Subcutaneous abdominal adipose tissue (tissue), 5 donors: ENCODE data around the gene MDP1.
"Not testable (repeated sequence)": the region's sequence is repeated elsewhere in the genome, so short reads cannot be mapped to it uniquely, and the experiment has no call there.

ENCODE experiments used
- H3K27ac ChIP-seq: one replicate; pipeline ENCODE4 v1.7.0; 2013; ENCODE audit warnings: low read depth, mild to moderate bottlenecking, inconsistent platforms, low read length, moderate library complexity
- H3K27me3 ChIP-seq, 5 donors: one replicate each; pipeline ENCODE4 v1.7.0; 2013; ENCODE audit warnings: low read length in 5 of 5, inconsistent platforms in 1 of 5; ENCODE audit not compliant: control insufficient read depth in 5 of 5, insufficient read depth in 4 of 5
- H3K36me3 ChIP-seq, 5 donors: one replicate each; pipeline ENCODE4 v1.7.0; 2013; ENCODE audit warnings: low read length in 5 of 5; ENCODE audit not compliant: control insufficient read depth in 5 of 5, insufficient read depth in 5 of 5
- H3K4me1 ChIP-seq, 5 donors: one replicate each; pipeline ENCODE4 v1.7.0; 2013; ENCODE audit warnings: low read length in 5 of 5, mild to moderate bottlenecking in 3 of 5, moderate library complexity in 1 of 5; ENCODE audit not compliant: control insufficient read depth in 5 of 5, insufficient read depth in 5 of 5
- H3K4me3 ChIP-seq, 5 donors: one replicate each; pipeline ENCODE4 v1.7.0; 2013; ENCODE audit warnings: low read length in 5 of 5, low read depth in 1 of 5
- H3K9ac ChIP-seq, 5 donors: one replicate each; pipeline ENCODE4 v1.7.0; 2013; ENCODE audit warnings: low read length in 5 of 5, mild to moderate bottlenecking in 4 of 5, moderate library complexity in 3 of 5
- H3K9me3 ChIP-seq, 5 donors: one replicate each; pipeline ENCODE4 v1.7.0; 2013; ENCODE audit warnings: low read length in 5 of 5; ENCODE audit not compliant: control insufficient read depth in 5 of 5
- donor health status: healthy.
- donor health status: healthy.
- donor health status: healthy.
- donor health status: healthy.
- donor health status: healthy.

The MDP1 gene

GRCh38 chr14:24232121-24232644 lies 16.3 kb upstream of the MDP1 start, which contains the start of gene NEDD8:
NEDD8 (minus strand) TSS chr14:24232367; CDS start chr14:24232267, 100 bp downstream.
- Histone ChIP-seq H3K4me1 (peaks cover 8 to 36% (median 29%) of the 10 kb centered on the region in 5 donors), H3K36me3 (peaks cover 17 to 37% (median 20%) of the 10 kb centered on the region in 5 donors), H3K9me3 (no peaks in the 10 kb centered on the region), H3K27ac (peak within 1 kb of the TSS; percentile 97), H3K9ac (peak within 1 kb of the TSS; percentile 78 to 96 (median 84)), H3K4me3 (peak within 1 kb of the TSS; percentile 93 to 98 (median 96)), H3K27me3 (no peaks in the 10 kb centered on the region)

DNA sequence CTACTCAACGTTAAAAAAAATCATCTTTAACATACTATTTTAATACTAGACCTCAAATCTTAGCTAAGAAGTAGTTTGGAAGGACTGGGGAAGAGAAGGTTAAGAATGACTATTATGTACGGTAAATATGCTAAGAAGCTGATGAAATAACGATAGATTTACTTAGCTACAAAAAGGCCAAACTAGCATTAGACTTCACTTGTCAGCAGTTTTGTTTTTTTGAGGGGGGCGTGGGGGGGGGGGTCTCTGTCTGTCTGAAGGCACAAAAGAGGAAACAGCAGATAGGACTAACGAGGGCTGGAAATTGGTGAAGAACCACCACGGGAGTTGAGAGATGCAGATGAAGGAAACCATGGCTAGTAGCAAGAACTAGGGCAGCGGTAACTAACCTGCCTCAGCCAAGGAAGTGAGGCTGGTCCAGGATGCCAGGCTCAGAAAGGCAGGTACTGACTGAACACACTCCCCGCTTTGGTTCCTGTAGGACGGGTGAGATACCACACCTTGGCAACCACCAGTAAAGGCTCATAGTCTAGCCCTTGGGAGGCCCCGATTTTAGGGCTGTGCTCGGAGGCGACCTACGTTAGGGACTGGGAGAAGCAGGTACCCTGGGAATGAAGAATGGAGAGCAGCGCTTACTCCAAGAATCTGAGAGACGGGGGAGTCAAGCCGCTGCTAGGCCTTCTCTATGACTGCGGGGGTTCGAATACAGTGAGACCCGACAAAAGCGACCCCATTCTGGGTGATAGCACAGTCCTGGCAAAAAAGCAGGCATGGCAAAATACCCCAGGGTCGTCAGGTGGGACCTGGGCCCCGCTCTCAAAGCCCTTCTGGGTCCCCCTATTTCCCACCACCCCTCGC lies 15.6 kb upstream of the MDP1 start:
- Histone ChIP-seq H3K36me3 (peaks cover 11 to 31% (median 16%) of the 10 kb centered on the region in 5 donors), H3K4me1 (peaks cover 8 to 36% (median 29%) of the 10 kb centered on the region in 5 donors), H3K27ac (peak overlapping the region; percentile 97), H3K4me3 (peak overlapping the region; percentile 93 to 98 (median 96)), H3K9me3 (no peaks in the 10 kb centered on the region), H3K27me3 (no peaks in the 10 kb centered on the region), H3K9ac (peak overlapping the region; percentile 76 to 96 (median 84))

- H3K4me1 ChIP-seq = peaks cover 8 to 29% (median 26%) of the 10 kb centered on the region in 5 donors
- peak overlapping the region in 1 of 5 donors; percentile 3 for H3K9ac ChIP-seq
- no peaks in the 10 kb centered on the region for H3K27me3 ChIP-seq
- H3K4me3 ChIP-seq = no peak overlapping the region
- H3K27ac ChIP-seq = no peak overlapping the region
- H3K9me3 ChIP-seq = no peaks in the 10 kb centered on the region
- peaks cover 0 to 9% (median 2%) of the 10 kb centered on the region in 5 donors for H3K36me3 ChIP-seq
These were observed 13.0 kb upstream of the MDP1 start for GRCh38 chr14:24228902-24229301.

DNA sequence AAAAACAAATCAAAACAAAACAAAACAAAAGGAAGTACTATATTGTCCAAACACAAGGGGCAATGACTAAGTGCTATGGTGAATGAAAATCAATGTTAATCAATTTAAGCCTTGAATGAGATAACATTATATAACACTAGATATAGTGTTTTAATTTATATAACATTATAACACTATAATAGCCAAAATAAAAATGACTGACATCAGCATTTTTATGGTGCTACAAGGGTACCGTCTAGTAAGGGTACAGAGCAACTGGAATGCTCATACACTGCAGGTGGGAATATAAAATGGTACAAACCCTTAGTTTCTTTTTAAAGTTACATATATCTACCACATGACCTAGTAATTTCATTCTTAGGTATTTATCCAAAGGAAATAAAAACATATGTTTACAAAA lies 10.6 kb upstream of the MDP1 start:
- Histone ChIP-seq H3K9me3 (no peaks in the 10 kb centered on the region), H3K4me3 (no peak overlapping the region), H3K4me1 (peaks cover under 1 to 11% (median 9%) of the 10 kb centered on the region in 5 donors), H3K27me3 (no peaks in the 10 kb centered on the region), H3K36me3 (peaks cover 0 to 9% (median 2%) of the 10 kb centered on the region in 5 donors), H3K27ac (no peak overlapping the region), H3K9ac (no peak overlapping the region)

GRCh38 chr14:24224618-24225071 lies 8.8 kb upstream of the MDP1 start:
- Histone ChIP-seq H3K27me3 (no peaks in the 10 kb centered on the region), H3K36me3 (peaks cover 0 to 9% (median 2%) of the 10 kb centered on the region in 5 donors), H3K4me3 (no peak overlapping the region), H3K4me1 (peaks cover 0 to 3% (median 0%) of the 10 kb centered on the region in 5 donors), H3K9me3 (no peaks in the 10 kb centered on the region), H3K27ac (no peak overlapping the region), H3K9ac (no peak overlapping the region)

GRCh38 chr14:24222987-24223386 lies 7.1 kb upstream of the MDP1 start:
- H3K27ac ChIP-seq = not testable (repeated sequence)

DNA sequence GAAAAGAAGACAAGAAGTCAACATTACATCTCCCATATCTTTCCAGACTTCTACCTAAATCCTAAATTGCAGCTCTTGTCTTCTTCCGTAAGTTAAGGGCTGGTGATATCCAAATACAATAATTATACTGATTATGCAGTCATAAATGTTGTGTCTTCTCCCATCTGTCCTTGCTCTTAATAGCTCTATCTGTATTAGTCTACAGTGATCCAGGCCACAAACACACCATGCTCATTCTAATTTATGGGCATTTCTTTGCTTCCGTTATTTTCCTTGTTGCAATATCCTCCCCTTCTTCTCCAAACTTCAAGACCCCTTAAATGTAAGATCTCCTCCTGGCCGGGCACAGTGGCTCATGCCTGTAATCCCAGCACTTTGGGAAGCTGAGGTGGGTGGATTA lies 3.7 kb upstream of the MDP1 start:
- Histone ChIP-seq H3K27me3 (no peaks in the 10 kb centered on the region), H3K4me1 (peaks cover 0 to 17% (median 12%) of the 10 kb centered on the region in 5 donors), H3K9me3 (no peaks in the 10 kb centered on the region), H3K36me3 (peaks cover 3 to 14% (median 4%) of the 10 kb centered on the region in 5 donors), H3K4me3 (no peak overlapping the region), H3K9ac (no peak overlapping the region), H3K27ac (no peak overlapping the region)

More at GRCh38 chr14:24222987-24223386, 7.1 kb upstream of the MDP1 start:
- not testable (repeated sequence) for H3K4me3 ChIP-seq, H3K9ac ChIP-seq, H3K4me1 ChIP-seq, H3K27me3 ChIP-seq, H3K36me3 ChIP-seq, H3K9me3 ChIP-seq

- Histone ChIP-seq H3K9ac (no peak overlapping the region), H3K4me1 (peaks cover 0 to 18% (median 11%) of the 10 kb centered on the region in 5 donors), H3K4me3 (no peak overlapping the region), H3K27ac (no peak overlapping the region), H3K9me3 (no peaks in the 10 kb centered on the region), H3K27me3 (no peaks in the 10 kb centered on the region), H3K36me3 (peaks cover 3 to 14% (median 4%) of the 10 kb centered on the region in 5 donors)
These were observed 3.2 kb upstream of the MDP1 start for GRCh38 chr14:24219080-24219479.

DNA sequence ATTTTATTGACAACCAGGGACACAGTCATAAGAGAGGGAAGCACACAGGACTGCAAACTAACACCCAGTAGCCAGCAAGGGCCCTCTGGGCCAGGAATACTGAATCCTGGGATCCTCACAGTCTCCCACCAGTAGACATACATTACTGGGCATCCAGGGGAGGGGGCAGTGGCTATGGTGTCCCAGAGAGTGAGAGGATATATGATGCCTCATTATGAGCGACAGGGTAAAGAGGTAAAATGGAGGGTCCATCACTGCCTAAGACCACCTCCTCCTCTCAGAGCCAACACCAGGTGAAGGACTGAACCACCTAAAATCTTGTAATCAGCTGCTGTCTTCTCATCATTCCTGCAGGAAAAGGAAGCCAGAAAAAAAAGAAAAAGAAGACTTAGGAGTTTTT lies 1.0 kb upstream of the MDP1 start:
- H3K9ac ChIP-seq, H3K27ac ChIP-seq, H3K9me3 ChIP-seq, H3K4me3 ChIP-seq, H3K27me3 ChIP-seq: not testable (repeated sequence)
- Histone ChIP-seq H3K36me3 (peaks cover 3 to 14% (median 4%) of the 10 kb centered on the region in 5 donors), H3K4me1 (peaks cover 0 to 34% (median 21%) of the 10 kb centered on the region in 5 donors)

- Histone ChIP-seq H3K9me3 (no peaks in the 10 kb centered on the region), H3K9ac (peak overlapping the region in 1 of 5 donors; percentile 35), H3K27me3 (no peaks in the 10 kb centered on the region), H3K36me3 (peaks cover 4 to 16% (median 7%) of the 10 kb centered on the region in 5 donors), H3K4me3 (peak overlapping the region in 4 of 5 donors; percentile 77 to 99 (median 86)), H3K27ac (peak overlapping the region; percentile 80), H3K4me1 (peaks cover 0 to 34% (median 24%) of the 10 kb centered on the region in 5 donors)
These were observed 456 bp upstream of the MDP1 start for GRCh38 chr14:24216345-24216699.
